ENCODE measurements around the gene CPZ. TPM values are rescaled to one million over a fixed set of nuclear protein-coding genes. Genes with fewer than 3 reads are reported as not detected.

Gene CPZ
- total RNA-seq, 1 experiment from 2014 or later: 9.1 TPM

GRCh38 chr4:8599091-8599460, 6.5 kb downstream of the CPZ start:
- H3K4me2 ChIP-seq: no peak overlapping the region

GRCh38 chr4:8599657-8600056, 7.1 kb downstream of the CPZ start:
- intact Hi-C loops (cut with micrococcal nuclease; ENCODE audit: unreplicated experiment): loop anchor here (10.0 kb wide), 1 partner anchor 355 kb away; no protein-coding TSS in a partner anchor
- Histone ChIP-seq H3K9me3 (ENCODE audit: insufficient read depth, low read depth) (no peaks in the 10 kb centered on the region), H3K4me2 (no peak overlapping the region), H3K9me2 (ENCODE audit: insufficient read depth) (no peaks in the 10 kb centered on the region), H3K27me3 (ENCODE audit: insufficient read depth, low read depth) (no peaks in the 10 kb centered on the region), H3K79me2 (ENCODE audit: low read depth) (no peaks in the 10 kb centered on the region), H3K4me3 (no peak overlapping the region), H4K20me1 (ENCODE audit: insufficient read depth) (no peaks in the 10 kb centered on the region), H3K4me1 (replicated peaks; ENCODE audit: insufficient read depth) (peaks cover 16% of the 10 kb centered on the region; the same call in 1 of the 2 replicates), H3F3A (ENCODE audit: insufficient read depth, low read depth) (peaks cover 8% of the 10 kb centered on the region; the same call in 1 of the 2 replicates), H3K27ac (no peak overlapping the region), H3K36me3 (ENCODE audit: low read depth) (no peaks in the 10 kb centered on the region), H2AFZ (no peak overlapping the region)
- POLR2A ChIA-PET (ENCODE audit: unreplicated experiment): no interaction called here
- DNase-seq: peak; percentile 81 to 85
- TF ChIP-seq EZH2 (IDR thresholded peaks at IDR 0.05; ENCODE audit: low read depth) (no peak), CTCF (conservative IDR thresholded peaks at IDR 0.05) (no peak)
- CTCF ChIA-PET: no interaction called here
- no TSS peak for BruUV-seq (replicated peaks)

More at GRCh38 chr4:8599091-8599460, 6.5 kb downstream of the CPZ start:
- no peaks in the 10 kb centered on the region for H4K20me1 ChIP-seq (ENCODE audit: insufficient read depth)
- ChIA-PET POLR2A (ENCODE audit: unreplicated experiment) (no interaction called here), CTCF (no interaction called here)
- no peaks in the 10 kb centered on the region for H3K9me2 ChIP-seq (ENCODE audit: insufficient read depth)
- no peak overlapping the region for H3K4me3 ChIP-seq
- no peak overlapping the region for H3K27ac ChIP-seq
- H3K27me3 ChIP-seq (ENCODE audit: insufficient read depth, low read depth): no peaks in the 10 kb centered on the region
- BruUV-seq (replicated peaks): no TSS peak
- TF ChIP-seq EZH2 (IDR thresholded peaks at IDR 0.05; ENCODE audit: low read depth): no peak
- no peak for TF ChIP-seq CTCF (conservative IDR thresholded peaks at IDR 0.05)
- intact Hi-C loops (cut with micrococcal nuclease; ENCODE audit: unreplicated experiment): loop anchor here (10.0 kb wide), 1 partner anchor 354 kb away; no protein-coding TSS in a partner anchor
- no peaks in the 10 kb centered on the region for H3K79me2 ChIP-seq (ENCODE audit: low read depth)
- peaks cover 16% of the 10 kb centered on the region; the same call in 1 of the 2 replicates for H3K4me1 ChIP-seq (replicated peaks; ENCODE audit: insufficient read depth)
- peaks cover 8% of the 10 kb centered on the region; the same call in 1 of the 2 replicates for H3F3A ChIP-seq (ENCODE audit: insufficient read depth, low read depth)
- no peaks in the 10 kb centered on the region for H3K36me3 ChIP-seq (ENCODE audit: low read depth)
- no peak overlapping the region for H2AFZ ChIP-seq
- DNase-seq: no peak
- H3K9me3 ChIP-seq (ENCODE audit: insufficient read depth, low read depth): no peaks in the 10 kb centered on the region

- POLR2A ChIA-PET (ENCODE audit: unreplicated experiment): no interaction called here
- H3K9me2 ChIP-seq (ENCODE audit: insufficient read depth): no peaks in the 10 kb centered on the region
- no peak overlapping the region for H3K27ac ChIP-seq
- no peak overlapping the region for H3K4me2 ChIP-seq
- H4K20me1 ChIP-seq (ENCODE audit: insufficient read depth): no peaks in the 10 kb centered on the region
- peaks cover 8% of the 10 kb centered on the region; the same call in 1 of the 2 replicates for H3F3A ChIP-seq (ENCODE audit: insufficient read depth, low read depth)
- H2AFZ ChIP-seq: no peak overlapping the region
- no peak overlapping the region for H3K4me3 ChIP-seq
- no TSS peak for BruUV-seq (replicated peaks)
- no peak for DNase-seq
- CTCF ChIA-PET: no interaction called here
- intact Hi-C loops (cut with micrococcal nuclease; ENCODE audit: unreplicated experiment): no loop called here
- TF ChIP-seq EZH2 (IDR thresholded peaks at IDR 0.05; ENCODE audit: low read depth) (no peak), CTCF (conservative IDR thresholded peaks at IDR 0.05) (no peak)
- no peaks in the 10 kb centered on the region for H3K79me2 ChIP-seq (ENCODE audit: low read depth)
- H3K27me3 ChIP-seq (ENCODE audit: insufficient read depth, low read depth): no peaks in the 10 kb centered on the region
- no peaks in the 10 kb centered on the region for H3K36me3 ChIP-seq (ENCODE audit: low read depth)
- H3K4me1 ChIP-seq (replicated peaks; ENCODE audit: insufficient read depth): peaks cover 16% of the 10 kb centered on the region; the same call in 1 of the 2 replicates
- H3K9me3 ChIP-seq (ENCODE audit: insufficient read depth, low read depth): no peaks in the 10 kb centered on the region
Measured at GRCh38 chr4:8600266-8600665, 7.7 kb downstream of the CPZ start.
